ENCODE data around the gene VPS25. TPM values are rescaled to one million over a fixed set of nuclear protein-coding genes. Genes with fewer than 3 reads are reported as not detected.

VPS25 gene
- total RNA-seq, 1 experiment from 2014 or later = 34.3 TPM

DNA sequence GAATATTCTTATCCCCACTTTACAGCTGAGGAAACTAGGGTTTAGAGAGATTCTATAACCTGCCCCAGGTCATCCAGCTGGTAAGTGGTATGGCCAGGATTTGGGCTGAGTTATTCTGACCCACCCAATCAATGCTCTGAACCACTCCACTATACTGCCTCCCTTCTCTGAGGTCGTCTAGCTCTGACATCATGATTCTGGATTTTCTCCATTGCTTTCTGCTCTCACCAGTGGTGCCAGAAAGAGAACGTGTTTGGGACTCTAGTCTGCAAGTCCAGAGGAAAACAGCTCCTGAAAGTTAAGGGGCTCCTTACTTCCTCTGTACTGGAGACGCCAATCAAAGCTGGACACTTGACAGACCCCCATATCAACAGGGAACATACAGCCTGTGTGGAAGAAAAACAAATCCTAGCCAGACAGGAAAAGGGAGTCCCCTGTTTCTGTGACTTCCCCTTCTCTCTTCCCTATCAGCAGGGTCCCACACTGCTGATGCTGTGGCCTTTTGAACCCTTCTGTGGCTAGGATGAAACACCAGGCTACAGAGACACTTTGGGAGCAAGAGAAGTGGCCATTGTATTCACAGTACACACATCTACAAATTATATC, 22.4 kb upstream of the VPS25 start:
- TF ChIP-seq, protein P1, sequence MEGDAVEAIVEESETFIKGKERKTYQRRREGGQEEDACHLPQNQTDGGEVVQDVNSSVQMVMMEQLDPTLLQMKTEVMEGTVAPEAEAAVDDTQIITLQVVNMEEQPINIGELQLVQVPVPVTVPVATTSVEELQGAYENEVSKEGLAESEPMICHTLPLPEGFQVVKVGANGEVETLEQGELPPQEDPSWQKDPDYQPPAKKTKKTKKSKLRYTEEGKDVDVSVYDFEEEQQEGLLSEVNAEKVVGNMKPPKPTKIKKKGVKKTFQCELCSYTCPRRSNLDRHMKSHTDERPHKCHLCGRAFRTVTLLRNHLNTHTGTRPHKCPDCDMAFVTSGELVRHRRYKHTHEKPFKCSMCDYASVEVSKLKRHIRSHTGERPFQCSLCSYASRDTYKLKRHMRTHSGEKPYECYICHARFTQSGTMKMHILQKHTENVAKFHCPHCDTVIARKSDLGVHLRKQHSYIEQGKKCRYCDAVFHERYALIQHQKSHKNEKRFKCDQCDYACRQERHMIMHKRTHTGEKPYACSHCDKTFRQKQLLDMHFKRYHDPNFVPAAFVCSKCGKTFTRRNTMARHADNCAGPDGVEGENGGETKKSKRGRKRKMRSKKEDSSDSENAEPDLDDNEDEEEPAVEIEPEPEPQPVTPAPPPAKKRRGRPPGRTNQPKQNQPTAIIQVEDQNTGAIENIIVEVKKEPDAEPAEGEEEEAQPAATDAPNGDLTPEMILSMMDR (conservative IDR thresholded peaks at IDR 0.05; ENCODE audit: low read depth, low read length) = no peak
- TF ChIP-seq EZH2 (IDR thresholded peaks at IDR 0.05; ENCODE audit: borderline replicate concordance, low read depth, low read length, poor library complexity, severe bottlenecking) = no peak
- CTCF ChIA-PET = no interaction called here
- intact Hi-C loops (cut with micrococcal nuclease; ENCODE audit: unreplicated experiment) = no loop called here
- Histone ChIP-seq H3K36me3 (ENCODE audit: insufficient read depth, low read length, poor library complexity, severe bottlenecking) (no peaks in the 10 kb centered on the region), H3K27me3 (replicated peaks; ENCODE audit: insufficient read depth, low read depth, low read length, poor library complexity) (no peaks in the 10 kb centered on the region), H3K4me1 (ENCODE audit: insufficient read depth, low read length, poor library complexity, severe bottlenecking) (no peaks in the 10 kb centered on the region), H3K4me3 (ENCODE audit: low read depth, low read length, poor library complexity, severe bottlenecking) (no peak overlapping the region), H3K27ac (ENCODE audit: low read depth, low read length, poor library complexity, severe bottlenecking) (no peak overlapping the region), H3K9me3 (ENCODE audit: low read depth, low read length, poor library complexity, severe bottlenecking) (no peaks in the 10 kb centered on the region)
- BruUV-seq (replicated peaks) = no TSS peak
- DNase-seq (ENCODE audit: low spot score) = no peak
- POLR2A ChIA-PET (ENCODE audit: low non-redundant PET) = no interaction called here

DNA sequence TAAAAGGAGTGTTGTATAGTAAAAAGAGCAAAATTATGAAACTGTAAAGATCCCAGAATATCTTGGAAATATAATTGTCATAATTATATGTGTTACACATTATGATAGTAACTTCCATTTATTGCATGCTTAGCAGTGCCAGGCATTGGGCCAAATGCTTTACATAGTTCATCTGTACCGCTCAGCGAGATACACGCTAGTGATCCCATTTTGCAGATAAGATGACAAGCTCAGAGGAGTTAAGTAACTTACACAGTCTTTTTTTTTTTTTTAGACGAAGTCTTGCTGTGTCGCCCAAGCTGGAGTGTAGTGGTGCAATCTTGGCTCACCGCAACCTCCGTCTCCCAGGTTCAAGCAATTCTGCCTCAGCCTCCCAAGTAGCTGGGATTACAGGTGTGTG, 21.6 kb upstream of the VPS25 start:
- ChIA-PET CTCF (interaction anchor here (0.6 kb wide), 1 partner anchor 12 kb away, joined by 3 read pairs; no protein-coding TSS in a partner anchor), POLR2A (ENCODE audit: low non-redundant PET) (no interaction called here)

DNA sequence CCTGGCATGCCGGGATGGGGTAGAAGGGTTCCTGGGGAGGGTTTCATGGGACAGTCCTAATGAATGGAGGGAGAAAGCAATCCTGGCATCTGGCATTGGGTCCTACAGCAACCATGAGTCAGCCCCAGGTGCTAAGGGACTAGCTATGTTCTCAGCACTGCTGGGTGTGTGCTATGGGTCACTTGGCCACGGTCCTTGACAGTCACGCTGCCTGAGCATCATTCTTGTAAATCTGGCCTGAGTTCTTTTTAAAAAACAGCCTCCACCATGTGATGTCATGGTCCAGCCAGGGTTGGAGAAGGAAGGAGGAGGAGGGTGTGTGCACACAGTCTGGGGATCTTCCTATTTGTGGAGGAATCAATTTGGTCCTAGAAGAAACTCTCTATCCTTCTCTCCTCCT, 18.5 kb upstream of the VPS25 start:
- intact Hi-C loops (cut with micrococcal nuclease; ENCODE audit: unreplicated experiment) = no loop called here
- DNase-seq (ENCODE audit: low spot score) = no peak
- CTCF ChIA-PET = no interaction called here
- no peak overlapping the region for H3K4me3 ChIP-seq (ENCODE audit: low read depth, low read length, poor library complexity, severe bottlenecking)
- H3K4me1 ChIP-seq (ENCODE audit: insufficient read depth, low read length, poor library complexity, severe bottlenecking) = no peaks in the 10 kb centered on the region
- TF ChIP-seq, protein P1 (conservative IDR thresholded peaks at IDR 0.05; ENCODE audit: low read depth, low read length) = no peak
- no peak for TF ChIP-seq EZH2 (IDR thresholded peaks at IDR 0.05; ENCODE audit: borderline replicate concordance, low read depth, low read length, poor library complexity, severe bottlenecking)
- no peaks in the 10 kb centered on the region for H3K27me3 ChIP-seq (replicated peaks; ENCODE audit: insufficient read depth, low read depth, low read length, poor library complexity)
- no TSS peak for BruUV-seq (replicated peaks)
- H3K9me3 ChIP-seq (ENCODE audit: low read depth, low read length, poor library complexity, severe bottlenecking) = no peaks in the 10 kb centered on the region
- H3K27ac ChIP-seq (ENCODE audit: low read depth, low read length, poor library complexity, severe bottlenecking) = no peak overlapping the region
- H3K36me3 ChIP-seq (ENCODE audit: insufficient read depth, low read length, poor library complexity, severe bottlenecking) = no peaks in the 10 kb centered on the region
- POLR2A ChIA-PET (ENCODE audit: low non-redundant PET) = no interaction called here

More for the DNA sequence above, 21.6 kb upstream of the VPS25 start:
- no peak overlapping the region for H3K27ac ChIP-seq (ENCODE audit: low read depth, low read length, poor library complexity, severe bottlenecking)
- TF ChIP-seq, protein P1 (conservative IDR thresholded peaks at IDR 0.05; ENCODE audit: low read depth, low read length) = no peak
- no peak for TF ChIP-seq EZH2 (IDR thresholded peaks at IDR 0.05; ENCODE audit: borderline replicate concordance, low read depth, low read length, poor library complexity, severe bottlenecking)
- intact Hi-C loops (cut with micrococcal nuclease; ENCODE audit: unreplicated experiment) = no loop called here
- H3K27me3 ChIP-seq (replicated peaks; ENCODE audit: insufficient read depth, low read depth, low read length, poor library complexity) = no peaks in the 10 kb centered on the region
- no peak for DNase-seq (ENCODE audit: low spot score)
- H3K9me3 ChIP-seq (ENCODE audit: low read depth, low read length, poor library complexity, severe bottlenecking) = no peaks in the 10 kb centered on the region
- no TSS peak for BruUV-seq (replicated peaks)
- H3K36me3 ChIP-seq (ENCODE audit: insufficient read depth, low read length, poor library complexity, severe bottlenecking) = no peaks in the 10 kb centered on the region
- H3K4me1 ChIP-seq (ENCODE audit: insufficient read depth, low read length, poor library complexity, severe bottlenecking) = no peaks in the 10 kb centered on the region
- H3K4me3 ChIP-seq (ENCODE audit: low read depth, low read length, poor library complexity, severe bottlenecking) = no peak overlapping the region

All from A673 (cell line).